Fibroblast of skin of right biceps (primary cell): Measurements from ENCODE around the gene PPIF.

Source experiments
- DNase-seq: peaks from one replicate; pipeline ENCODE4 v3.0.0-alpha.2; 2013

Gene PPIF

DNA sequence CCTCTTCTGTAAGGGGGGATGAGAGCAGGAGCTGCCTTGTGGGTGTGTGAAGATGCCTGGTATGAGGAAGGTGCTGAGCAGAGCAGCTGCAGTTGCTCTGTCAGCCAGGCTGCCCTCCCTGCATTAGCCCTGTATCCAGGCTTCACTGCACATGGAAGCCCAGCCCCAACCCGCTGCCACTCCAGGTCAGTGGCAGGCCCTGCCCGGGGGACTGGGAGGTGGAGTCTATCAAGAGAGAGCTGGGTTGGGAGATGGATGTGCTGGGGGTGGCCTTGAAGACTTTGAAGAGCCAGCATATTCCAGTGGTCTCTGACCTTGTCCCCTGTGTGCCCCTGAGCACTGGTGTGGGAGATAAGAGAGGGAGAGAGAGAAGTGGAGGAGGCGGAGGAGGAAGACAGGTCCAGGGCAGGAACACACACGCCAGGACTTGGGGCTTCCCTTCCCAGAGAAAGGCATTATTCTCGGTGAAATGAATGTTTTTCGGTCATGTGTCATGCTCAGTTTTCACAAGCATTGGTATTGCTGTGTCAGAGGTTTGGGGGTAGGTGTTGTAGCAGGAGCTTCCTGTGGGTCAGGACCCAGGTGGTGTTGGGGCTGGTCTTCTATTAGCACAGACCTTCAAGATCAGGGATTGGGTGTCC lies 2.6 kb downstream of the PPIF start:
- DNase-seq = no peak

DNA sequence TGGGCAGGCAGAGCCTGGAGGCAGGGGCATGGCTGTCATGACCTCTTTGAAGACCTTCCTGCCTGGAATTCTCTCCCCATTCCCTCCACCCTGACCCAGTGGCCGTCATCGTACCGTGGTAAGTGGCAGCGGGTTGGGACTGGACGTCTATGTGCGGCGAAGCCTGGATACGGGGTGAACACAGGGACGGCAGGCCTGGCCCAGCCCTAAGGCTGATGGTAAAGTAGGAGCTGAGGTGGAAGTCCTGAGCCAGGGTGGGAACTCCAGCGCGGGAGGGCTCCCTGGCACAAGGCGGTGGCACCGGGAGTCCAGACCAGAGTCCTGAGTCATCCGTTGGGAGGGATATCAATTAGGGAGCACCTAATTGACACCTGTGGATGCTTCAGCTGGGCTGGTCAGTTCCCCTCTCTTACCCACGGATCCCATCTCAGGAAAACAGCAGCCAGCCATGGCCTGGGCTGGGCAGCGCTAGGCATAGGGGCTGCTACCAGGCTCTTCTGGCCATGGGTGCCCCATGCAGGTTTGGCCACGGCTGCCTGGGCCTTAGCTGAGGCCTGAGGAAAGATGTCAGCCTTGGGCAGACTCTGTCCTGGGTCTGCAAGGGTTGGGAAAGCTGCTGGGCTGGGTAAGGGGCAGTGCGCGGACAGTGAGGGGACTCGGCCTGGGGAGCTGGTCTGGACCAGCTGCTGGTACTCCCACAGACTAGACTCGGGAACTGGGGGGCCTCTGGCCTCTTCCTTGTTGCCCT lies 3.3 kb downstream of the PPIF start:
- DNase-seq = no peak

DNA sequence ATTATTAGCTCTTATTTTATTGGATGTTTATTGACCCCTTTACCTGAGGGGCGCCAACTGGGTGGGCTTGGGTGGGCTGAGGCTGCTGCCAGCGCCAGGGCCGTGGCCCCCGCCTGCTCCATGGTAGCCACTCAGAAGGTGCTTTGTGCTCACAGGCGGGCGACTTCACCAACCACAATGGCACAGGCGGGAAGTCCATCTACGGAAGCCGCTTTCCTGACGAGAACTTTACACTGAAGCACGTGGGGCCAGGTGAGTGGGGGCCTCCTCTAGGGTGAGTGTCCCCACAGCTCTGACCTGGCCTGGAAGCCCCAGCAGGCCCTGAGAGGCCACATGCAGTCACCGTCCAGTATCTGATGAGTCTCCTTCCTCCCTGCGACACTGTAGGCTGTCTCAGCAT lies 4.1 kb downstream of the PPIF start:
- DNase-seq = no peak

DNA sequence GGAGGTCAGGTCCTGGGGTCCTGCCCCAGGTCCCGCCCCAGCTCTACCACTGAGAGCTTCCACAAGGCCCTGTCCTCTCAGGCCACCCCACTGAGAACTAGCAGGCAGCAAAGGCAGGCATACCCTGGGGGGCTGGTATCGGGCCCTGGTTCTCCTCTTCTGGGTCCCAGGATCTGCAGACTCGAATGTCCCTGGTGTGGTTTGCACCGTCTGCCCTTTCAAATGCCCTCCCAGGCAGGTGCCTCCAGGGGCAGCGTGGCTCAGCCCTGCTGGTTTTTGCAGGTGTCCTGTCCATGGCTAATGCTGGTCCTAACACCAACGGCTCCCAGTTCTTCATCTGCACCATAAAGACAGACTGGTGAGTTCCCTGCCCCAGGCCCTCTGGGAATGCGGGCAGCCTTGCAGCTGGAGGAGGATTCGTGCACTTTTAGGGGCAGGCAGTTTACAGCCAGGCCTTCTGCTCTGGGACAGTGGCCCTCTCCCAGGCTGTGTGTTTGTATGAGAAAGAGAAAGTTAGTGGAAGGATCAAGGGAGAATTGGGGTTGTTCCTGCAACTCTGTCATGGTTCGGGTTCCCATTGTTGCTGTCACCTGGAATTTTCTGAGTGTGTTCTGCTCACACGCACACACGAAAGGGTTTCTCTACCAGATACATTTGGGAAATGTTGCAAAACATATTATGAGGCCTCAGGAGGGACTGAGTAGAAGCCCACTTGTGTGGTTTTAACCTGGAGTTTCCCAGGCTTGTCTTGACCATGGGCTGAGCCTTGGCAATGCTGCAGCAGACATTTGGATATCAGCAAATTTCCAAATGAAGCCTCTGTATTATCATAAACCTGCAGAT lies 5.0 kb downstream of the PPIF start:
- DNase-seq = no peak

DNA sequence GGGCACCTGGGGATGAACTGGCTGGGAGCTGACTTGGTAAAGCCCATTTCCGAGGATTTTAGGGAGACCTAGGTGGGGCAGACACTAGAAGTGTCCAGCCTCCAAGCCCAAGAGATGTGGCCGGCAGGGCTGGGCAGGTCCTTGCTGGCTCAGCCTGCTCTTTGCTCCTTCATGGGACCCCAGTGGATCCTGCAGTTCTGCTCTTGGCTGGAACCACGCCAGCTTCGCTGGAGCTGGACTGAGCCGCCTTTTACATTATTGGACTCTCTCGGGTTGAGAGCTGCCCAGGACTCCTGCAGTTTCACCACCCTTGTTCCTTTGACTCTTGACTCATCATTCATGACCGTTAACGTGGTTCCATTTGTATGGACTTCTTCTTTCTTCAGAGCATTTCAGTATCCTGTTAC lies 5.7 kb downstream of the PPIF start:
- DNase-seq = no peak

DNA sequence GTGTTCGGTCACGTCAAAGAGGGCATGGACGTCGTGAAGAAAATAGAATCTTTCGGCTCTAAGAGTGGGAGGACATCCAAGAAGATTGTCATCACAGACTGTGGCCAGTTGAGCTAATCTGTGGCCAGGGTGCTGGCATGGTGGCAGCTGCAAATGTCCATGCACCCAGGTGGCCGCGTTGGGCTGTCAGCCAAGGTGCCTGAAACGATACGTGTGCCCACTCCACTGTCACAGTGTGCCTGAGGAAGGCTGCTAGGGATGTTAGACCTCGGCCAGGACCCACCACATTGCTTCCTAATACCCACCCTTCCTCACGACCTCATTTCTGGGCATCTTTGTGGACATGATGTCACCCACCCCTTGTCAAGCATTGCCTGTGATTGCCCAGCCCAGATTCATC lies 6.5 kb downstream of the PPIF start:
- DNase-seq = no peak

DNA sequence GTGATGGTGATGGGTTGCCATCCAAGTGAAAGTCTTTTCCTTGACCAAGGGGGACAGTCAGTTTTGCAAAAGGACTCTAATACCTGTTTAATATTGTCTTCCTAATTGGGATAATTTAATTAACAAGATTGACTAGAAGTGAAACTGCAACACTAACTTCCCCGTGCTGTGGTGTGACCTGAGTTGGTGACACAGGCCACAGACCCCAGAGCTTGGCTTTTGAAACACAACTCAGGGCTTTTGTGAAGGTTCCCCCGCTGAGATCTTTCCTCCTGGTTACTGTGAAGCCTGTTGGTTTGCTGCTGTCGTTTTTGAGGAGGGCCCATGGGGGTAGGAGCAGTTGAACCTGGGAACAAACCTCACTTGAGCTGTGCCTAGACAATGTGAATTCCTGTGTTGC lies 6.9 kb downstream of the PPIF start:
- no peak for DNase-seq

DNA sequence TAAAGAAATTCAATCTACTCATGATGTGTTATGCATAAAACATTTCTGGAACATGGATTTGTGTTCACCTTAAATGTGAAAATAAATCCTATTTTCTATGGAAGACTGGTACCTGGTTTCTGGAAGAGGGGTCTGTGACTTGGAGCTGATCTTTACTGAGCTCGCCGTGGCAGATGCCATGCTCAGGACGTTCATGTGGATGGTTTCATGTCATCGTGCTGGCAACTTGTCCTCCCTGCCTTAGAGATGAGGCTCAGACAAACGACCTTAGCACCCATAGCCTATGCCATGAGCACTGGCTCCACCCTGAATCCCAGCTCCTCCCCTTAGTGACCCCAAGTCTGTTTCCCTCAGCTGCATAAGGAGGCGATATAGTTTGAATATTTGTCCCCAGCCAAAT lies 7.3 kb downstream of the PPIF start:
- DNase-seq = no peak

DNA sequence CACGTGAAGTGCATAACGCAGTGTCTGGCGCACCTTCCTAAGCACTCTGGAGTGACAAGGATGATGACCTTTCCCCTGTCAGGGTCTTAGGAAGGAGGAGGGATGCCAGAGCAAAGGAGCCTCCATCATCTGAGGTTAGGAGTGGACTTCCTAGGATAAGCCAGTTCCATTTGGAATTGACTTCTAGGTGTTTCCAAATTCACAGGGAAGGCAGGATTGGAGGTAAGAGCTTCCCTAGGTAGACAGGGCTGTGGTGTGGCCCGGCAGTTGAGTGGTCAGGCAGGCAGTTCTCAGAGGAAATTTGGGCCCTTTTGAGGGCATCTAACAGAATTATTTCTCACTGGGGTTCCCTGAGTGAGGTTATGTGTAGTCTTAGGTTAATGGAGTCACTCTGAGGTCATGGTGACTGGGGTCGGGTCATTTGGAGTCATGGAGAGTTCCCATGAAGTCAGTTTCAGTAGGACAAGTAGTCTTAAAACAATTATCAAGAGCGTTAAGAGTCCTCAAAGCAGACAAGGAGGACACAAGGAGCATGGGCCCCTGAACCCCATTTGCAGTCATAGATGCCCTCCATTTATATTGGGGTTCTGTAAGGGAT lies 8.2 kb downstream of the PPIF start:
- DNase-seq = no peak

DNA sequence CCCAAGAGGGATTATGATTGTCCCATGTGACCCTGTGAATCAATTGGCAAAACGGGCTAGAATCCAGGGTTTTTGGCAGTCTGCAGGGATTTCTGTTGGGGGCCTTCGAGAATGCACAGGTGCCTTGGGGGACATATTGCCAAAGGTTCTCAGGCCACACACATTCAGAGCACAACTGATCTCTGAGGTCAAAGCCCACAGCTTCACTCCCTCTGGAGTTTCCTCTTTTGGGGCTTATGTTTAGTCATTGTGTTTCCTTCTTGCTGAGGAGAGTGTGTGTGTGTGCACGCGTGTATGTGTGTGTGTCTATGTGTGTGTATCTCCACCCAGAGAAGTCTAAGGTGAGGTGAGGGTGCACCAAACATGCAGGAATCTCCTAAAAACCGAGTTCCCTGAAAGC lies 8.8 kb downstream of the PPIF start:
- DNase-seq = no peak

DNA sequence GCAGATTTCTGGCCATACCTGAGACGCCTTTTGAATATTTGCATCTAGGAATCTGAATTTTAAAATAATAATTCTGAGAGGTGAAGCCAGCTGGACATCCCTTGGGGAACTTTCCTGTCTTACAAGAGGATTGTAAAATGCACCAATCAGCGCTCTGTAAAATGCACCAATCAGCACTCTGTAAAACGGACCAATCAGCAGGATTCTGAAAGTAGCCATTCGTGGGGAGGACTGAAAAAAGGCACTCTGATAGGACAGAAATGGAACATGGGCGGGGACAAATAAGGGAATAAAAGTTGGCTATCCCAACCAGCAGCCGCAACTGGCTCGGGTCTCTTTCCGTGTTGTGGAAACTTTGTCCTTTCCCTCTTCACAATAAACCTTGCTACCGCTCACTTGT lies 9.9 kb downstream of the PPIF start:
- no peak for DNase-seq

DNA sequence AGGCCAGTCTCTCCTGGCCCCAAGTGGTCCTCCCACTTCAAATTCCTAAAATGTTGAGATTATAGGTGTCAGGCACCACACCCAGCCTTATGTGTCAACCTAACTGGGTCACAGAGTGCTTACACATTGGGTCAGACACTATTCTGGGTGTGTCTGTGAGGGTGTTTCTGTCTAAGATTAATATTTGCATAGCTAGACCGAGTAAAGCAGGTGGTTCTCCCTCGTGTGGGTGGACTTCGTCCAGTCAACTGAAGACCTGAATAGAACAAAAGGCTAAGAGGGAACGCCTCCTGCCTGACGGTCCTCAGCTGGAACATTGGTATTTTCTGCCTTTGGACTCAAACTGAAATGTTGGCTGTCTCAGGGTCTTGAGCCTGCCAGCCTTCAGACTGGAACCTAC lies 11.5 kb downstream of the PPIF start:
- DNase-seq = no peak

DNA sequence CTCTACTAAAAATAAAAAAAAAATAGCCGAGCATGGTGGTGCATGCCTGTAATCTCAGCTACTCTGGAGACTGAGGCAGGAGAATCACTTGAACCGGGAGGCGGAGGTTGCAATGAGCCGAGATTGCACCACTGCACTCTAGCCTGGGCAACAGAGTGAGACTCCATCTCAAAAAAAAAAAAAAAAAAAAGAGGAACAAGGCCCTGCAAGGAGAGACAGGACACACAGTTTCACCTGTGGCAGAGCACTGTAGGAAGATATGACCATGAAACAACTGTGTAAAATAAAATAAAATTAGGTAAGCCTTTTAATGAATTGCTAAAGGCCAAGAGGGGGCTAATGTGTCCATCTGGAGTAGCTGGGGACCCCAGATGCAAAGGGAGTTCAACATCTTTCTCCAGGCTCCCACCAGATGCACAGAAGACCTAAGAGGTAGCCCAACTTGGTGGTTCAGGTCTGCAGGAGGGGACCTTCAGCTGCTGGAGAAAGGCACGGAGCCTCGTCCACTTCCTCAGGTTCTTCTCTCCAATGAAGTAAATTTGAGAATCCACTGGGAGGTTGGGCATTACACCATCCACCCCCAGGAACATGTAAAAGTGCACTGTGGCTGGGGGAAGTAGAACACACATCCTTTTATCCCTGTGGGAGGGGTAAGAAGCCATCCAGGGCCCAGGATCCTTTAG lies 12.7 kb downstream of the PPIF start:
- no peak for DNase-seq

DNA sequence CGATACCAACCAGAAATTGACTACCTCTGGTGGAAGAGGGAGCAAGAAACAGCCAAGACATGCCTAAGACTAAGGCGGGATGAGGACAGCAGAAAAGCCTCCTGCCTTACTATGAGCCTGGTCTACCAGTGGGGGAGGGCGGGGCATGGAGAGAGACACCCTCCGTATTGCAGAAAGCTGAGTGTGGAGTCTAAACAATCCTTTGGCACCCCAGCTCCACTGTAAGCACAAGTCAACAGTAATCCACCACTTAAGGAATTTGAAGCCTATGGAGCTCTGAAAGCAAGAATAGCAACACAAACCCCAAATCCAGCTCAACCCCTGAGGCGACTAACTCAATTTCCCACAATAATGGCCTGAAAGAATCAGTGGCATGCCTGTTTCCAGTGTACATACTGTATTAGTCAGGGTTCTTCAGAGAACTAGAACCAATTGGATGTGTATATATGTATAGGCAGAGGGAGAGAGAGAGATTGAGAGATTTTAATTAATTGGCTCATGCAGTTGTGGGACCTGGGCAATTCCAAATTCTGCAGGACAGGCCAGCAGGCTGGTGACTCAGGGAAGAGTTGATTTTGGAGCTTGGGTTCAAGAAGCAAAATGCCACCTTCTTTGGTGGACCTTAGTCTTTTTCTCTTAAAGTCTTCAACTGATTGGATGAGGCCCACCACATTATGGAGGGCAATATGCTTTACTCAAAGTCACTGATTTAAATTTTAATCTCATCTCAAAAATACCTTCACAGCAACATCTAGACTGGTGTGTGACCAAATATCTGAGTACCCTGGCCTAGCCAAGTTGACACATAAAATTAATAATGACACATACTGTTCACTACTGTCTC lies 13.5 kb downstream of the PPIF start:
- no peak for DNase-seq

DNA sequence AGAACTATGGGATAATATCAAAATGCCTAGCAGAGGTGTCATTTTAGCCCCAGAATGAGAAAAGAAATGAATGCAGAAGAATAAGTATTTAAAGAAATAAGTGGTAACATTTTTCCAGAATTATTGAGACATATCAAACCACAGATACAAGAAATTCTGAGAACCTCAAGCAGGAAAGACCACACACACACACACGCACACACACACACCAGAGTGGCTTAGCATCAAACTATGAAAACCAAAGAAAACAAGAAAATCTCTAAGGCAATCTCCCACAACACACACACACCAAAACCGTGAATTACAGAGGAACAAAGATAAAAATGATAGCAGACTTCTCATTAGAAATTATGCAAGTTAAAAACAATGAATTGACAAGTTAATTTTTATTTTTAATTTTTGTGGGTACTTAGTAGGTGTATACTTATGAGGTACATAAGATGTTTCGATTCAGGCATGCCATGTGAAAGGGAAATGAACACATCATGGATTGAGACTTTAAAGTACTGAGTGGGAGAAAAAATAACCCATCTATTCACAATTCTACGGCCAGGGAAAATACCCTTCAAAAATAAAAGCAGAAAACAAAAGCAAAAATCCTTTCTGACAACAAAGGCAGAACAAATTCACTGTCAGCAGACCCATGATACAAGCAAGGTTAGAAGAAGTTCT lies 14.6 kb downstream of the PPIF start:
- peak; percentile 49 for DNase-seq

DNA sequence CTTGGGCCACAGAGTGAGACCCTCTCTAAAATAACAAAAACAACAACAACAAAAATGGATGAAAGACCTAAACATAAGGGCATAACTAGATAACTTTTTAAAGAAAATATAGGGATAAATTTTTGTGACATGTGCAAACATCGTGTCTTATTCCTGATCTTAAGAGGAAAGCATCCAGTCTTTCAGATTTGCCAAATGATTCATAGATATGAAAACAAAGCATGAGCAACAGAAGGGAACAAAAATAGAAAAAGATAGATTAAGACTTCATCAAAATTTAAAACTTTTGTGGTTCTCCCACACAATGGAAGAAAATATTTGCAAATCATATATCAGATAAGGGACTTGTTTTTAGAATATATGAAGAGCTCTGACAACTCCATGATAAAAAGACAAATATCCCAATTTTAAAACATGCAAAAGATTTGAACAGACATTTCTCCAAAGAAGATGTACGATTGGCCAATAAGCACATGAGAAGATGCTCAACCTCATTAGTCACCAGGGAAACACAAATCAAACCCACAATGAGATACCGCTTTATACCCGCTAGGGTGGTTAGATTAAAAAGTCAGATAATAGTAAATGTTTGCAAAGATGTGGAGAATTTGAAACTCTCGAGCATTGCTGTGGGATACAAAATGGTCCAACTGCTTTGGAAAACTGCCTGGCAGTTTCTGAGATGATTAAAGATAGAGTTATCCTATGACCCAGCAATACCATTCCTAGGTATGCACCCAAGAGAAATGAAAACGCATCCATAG lies 20.3 kb downstream of the PPIF start:
- DNase-seq = peak; percentile 80

DNA sequence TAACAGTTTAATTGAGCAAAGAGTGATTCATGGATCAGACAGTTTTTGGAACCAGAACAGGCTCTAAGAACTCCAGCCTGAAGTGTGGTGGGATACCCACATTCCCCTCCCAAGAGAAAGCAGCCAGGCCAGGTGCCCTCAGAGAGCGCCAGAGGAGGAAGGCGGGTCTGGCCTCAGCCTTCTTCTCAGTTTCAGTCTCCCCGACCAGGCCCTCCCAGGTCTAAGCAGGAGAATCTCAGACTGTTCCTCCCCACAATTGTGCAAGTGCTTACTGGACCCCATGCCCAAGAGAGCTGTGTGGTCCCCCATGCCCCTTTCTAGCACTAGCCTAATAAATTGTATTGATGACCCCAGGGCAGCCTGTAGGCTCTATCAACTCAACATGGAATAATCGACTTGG lies 25.6 kb downstream of the PPIF start:
- DNase-seq = no peak

DNA sequence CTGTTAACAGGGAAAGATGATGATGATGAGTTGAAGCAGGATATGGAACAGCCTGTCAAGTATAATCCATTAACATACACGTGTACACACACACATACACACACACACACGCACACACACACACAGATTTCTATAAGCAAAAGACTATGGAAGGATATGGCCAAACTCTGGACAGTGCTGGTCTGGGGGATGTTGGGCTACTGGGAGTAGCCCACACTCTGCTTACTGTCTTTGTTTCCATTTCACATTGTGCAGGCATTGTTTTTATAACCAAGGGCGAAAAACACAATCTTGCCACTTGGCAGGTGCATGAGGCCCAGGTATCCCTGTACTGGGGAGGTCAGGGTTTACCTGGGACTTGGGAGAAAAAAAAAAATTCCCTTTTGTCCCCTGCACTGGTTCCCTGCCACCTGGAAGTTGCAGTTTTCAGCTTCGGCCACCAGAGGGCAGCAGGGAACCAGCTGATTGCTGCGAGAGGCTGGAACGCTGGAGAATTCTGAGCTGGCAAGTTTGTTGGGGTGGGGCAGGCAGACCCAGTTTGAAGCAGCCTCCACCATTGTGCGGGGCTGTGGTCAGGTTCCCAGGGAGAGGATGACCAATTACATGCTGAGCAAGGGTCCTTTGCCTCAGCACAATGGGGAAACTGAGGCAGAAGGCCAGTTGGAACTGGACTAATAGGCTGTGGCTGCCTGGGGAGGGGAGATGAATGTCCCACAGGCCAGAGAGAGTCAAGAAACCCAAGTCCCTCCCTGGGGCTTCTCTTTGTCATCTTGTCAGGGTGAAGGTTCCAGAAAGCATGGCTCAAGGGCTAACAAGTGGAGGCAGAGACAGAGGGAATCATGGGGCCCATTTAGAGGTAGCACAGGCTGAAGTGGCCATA lies 27.3 kb downstream of the PPIF start:
- peak; percentile 76 for DNase-seq

DNA sequence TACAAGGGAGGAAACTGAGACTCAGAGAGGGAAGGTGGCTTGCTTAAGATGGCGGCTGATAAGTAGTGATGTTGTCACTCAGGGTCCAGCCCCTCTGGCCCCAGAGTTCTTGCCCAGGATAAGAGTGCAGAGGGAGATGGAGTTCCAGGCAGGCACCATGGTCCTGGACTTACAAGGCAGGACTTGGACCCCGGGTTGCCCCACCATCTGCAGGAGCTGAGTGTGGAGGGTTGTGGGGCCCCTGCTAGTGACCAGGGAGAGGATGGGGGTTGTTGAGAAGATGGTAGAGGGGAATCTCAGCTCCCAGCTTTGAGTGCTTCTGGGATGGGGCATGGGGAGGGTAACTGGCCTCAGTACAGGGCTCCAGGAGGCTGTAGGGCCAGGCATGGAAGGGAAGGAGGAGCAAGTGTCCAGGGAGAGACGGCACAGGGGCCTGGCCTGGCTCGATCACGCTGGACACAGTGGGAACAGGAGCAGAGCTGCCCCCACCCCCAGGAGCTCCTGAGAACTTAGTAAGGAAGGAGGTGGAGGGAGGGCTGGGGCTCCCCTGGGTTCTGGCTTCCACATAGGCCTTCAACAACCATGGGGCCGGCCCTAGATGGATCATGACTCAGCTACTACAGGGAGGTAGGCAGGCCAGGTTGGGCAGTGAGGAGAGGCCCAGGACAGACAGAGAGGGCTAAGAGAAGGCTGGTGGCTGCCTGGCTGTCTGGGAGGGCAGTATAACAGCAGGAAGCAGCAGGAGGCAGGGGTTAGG lies 28.2 kb downstream of the PPIF start:
- peak; percentile 77 for DNase-seq
